PC-9 (cell line): ENCODE results near the gene SMAP2. TPM values are rescaled to one million over a fixed set of nuclear protein-coding genes. Genes with fewer than 3 reads are reported as not detected.

Experiments used
- BruUV-seq: library from RNA; stranded (reverse); fragments of 400-500 nt; replicated peaks from 2 replicates; lab custom pipeline; 2021; lab: Mats Ljungman, UMichigan
- CTCF ChIA-PET: fragments of 300-600 bp; sonication (Branson Sonifier 250); formaldehyde crosslinking; loops from one replicate; lab custom pipeline; 2022; ENCODE audit warnings: antibody characterized with exemption; lab: Charles Lee
- POLR2A ChIA-PET: fragments of 300-600 bp; sonication (Branson Sonifier 250); formaldehyde crosslinking; loops from one replicate; lab custom pipeline; 2022; ENCODE audit warnings: antibody characterized with exemption; ENCODE audit not compliant: unreplicated experiment; lab: Charles Lee
- DNase-seq, 2 experiments: peaks; one replicate each; pipeline versions ENCODE4 v3.0.0 to v3.0.0-alpha.2; 2015 to 2022; ENCODE audit warnings: mixed read lengths in 1 of 2
- H2AFZ ChIP-seq: fragments of 200-600 bp; sonication (generic); 2 replicates; pipeline ENCODE4 v1.8.1; 2017; ENCODE audit warnings: antibody characterized with exemption
- H3F3A ChIP-seq: fragments of 200-600 bp; sonication (generic); 2 replicates; pipeline ENCODE4 v1.8.1; 2017; ENCODE audit warnings: antibody characterized with exemption, mild to moderate bottlenecking, low read depth; ENCODE audit not compliant: insufficient read depth
- H3K27ac ChIP-seq: fragments of 200-600 bp; sonication (generic); 2 replicates; pipeline ENCODE4 v1.6.1; 2016; ENCODE audit warnings: mixed run types
- H3K27me3 ChIP-seq: fragments of 200-600 bp; sonication (generic); 2 replicates; pipeline ENCODE4 v1.6.1; 2016; ENCODE audit warnings: low read depth, mixed run types; ENCODE audit not compliant: insufficient read depth
- H3K36me3 ChIP-seq: fragments of 200-600 bp; sonication (generic); 2 replicates; pipeline ENCODE4 v1.6.1; 2016; ENCODE audit warnings: low read depth, mixed run types
- H3K4me1 ChIP-seq: fragments of 200-600 bp; sonication (generic); replicated peaks from 2 replicates; pipeline ENCODE4 v1.6.1; 2016; ENCODE audit warnings: mixed run types; ENCODE audit not compliant: insufficient read depth
- H3K4me2 ChIP-seq: fragments of 200-600 bp; sonication (generic); 2 replicates; pipeline ENCODE4 v1.6.1; 2017; ENCODE audit warnings: mixed run types
- H3K4me3 ChIP-seq: fragments of 200-600 bp; sonication (generic); 2 replicates; pipeline ENCODE4 v1.6.1; 2016; ENCODE audit warnings: mixed run types
- H3K79me2 ChIP-seq: fragments of 200-600 bp; sonication (generic); 2 replicates; pipeline ENCODE4 v1.6.1; 2017; ENCODE audit warnings: low read depth, mixed run types
- H3K9me2 ChIP-seq: fragments of 200-600 bp; sonication (generic); 2 replicates; pipeline ENCODE4 v1.8.1; 2017; ENCODE audit warnings: mild to moderate bottlenecking; ENCODE audit not compliant: insufficient read depth
- H3K9me3 ChIP-seq: fragments of 200-600 bp; sonication (generic); 2 replicates; pipeline ENCODE4 v1.8.1; 2016; ENCODE audit warnings: low read depth; ENCODE audit not compliant: insufficient read depth
- H4K20me1 ChIP-seq: fragments of 200-600 bp; sonication (generic); 2 replicates; pipeline ENCODE4 v1.8.1; 2017; ENCODE audit not compliant: insufficient read depth
- EZH2 ChIP-seq: fragments of 200-600 bp; sonication (generic); IDR thresholded peaks from 2 replicates; pipeline ENCODE4 v1.8.0; 2017; ENCODE audit warnings: antibody characterized with exemption, low read depth
- intact Hi-C: fragments of 100-400 bp; cut with micrococcal nuclease; formaldehyde crosslinking; loops from one replicate; pipeline ENCODE4 v1.10.0; 2022; ENCODE audit not compliant: unreplicated experiment
- total RNA-seq: library from RNA; stranded (reverse); gene quantifications from 2 replicates; pipeline ENCODE4 v1.2.3, GENCODE V29; 2021
- TF ChIP-seq, protein P1 (sequence below): fragments of 200-600 bp; sonication (generic); conservative IDR thresholded peaks from 2 replicates; pipeline ENCODE4 v1.6.1; 2017; ENCODE audit warnings: mixed run types, antibody characterized with exemption, mild to moderate bottlenecking, moderate library complexity

The SMAP2 gene
- total RNA-seq, 1 experiment from 2014 or later: 19.7 TPM

DNA sequence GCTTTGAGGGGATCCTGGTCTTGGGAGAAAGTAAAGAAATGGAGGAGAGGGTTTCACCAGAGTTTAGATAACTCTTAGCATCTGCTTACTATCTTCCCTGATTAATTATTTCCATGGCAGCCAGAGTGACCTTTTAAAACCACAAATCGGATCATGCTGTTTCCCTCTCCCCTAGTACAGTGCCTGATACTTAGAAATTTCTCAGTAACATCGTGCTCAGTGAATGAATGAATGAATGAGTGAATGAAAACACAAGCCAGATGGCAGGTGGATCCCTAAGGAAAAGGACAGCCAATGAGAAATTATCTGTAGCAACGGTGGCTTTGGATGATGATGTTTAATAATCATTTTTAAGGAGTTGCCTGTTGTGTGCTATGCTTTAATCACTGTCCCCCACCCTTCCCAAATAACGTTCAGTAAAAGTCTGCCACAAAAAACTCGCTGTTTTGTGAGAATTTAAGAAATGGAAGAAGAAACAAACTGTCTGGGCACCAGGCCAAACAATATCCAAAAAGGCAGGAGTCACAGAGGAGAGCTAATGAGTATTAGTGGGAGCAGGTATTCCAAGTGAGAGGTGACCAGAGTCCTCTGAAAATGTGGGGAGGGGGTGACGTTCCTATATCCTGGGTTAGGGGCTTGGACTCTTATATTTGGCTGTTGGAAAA, 737 bp upstream of the SMAP2 start:
- ChIA-PET POLR2A (interaction anchor here (1.3 kb wide), 1 partner anchor 14 kb away, joined by 7 read pairs; no protein-coding TSS in a partner anchor), CTCF (interaction anchor here (1.2 kb wide), 1 partner anchor 229 kb away, joined by 5 read pairs; no protein-coding TSS in a partner anchor)
- H3K9me2 ChIP-seq: no peaks in the 10 kb centered on the region
- intact Hi-C loops: no loop called here
- TF ChIP-seq, protein P1, sequence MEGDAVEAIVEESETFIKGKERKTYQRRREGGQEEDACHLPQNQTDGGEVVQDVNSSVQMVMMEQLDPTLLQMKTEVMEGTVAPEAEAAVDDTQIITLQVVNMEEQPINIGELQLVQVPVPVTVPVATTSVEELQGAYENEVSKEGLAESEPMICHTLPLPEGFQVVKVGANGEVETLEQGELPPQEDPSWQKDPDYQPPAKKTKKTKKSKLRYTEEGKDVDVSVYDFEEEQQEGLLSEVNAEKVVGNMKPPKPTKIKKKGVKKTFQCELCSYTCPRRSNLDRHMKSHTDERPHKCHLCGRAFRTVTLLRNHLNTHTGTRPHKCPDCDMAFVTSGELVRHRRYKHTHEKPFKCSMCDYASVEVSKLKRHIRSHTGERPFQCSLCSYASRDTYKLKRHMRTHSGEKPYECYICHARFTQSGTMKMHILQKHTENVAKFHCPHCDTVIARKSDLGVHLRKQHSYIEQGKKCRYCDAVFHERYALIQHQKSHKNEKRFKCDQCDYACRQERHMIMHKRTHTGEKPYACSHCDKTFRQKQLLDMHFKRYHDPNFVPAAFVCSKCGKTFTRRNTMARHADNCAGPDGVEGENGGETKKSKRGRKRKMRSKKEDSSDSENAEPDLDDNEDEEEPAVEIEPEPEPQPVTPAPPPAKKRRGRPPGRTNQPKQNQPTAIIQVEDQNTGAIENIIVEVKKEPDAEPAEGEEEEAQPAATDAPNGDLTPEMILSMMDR: no peak
- no peak for TF ChIP-seq EZH2
- peak overlapping the region; percentile 85 for H3K4me2 ChIP-seq
- H4K20me1 ChIP-seq: no peaks in the 10 kb centered on the region
- no TSS peak for BruUV-seq
- peaks cover 17% of the 10 kb centered on the region for H3K4me1 ChIP-seq
- no peak overlapping the region for H2AFZ ChIP-seq
- H3K9me3 ChIP-seq: no peaks in the 10 kb centered on the region
- DNase-seq: no peak
- H3K36me3 ChIP-seq: no peaks in the 10 kb centered on the region
- H3F3A ChIP-seq: peaks cover 13% of the 10 kb centered on the region; the same call in 1 of the 2 replicates
- peaks cover 10% of the 10 kb centered on the region; the same call in 1 of the 2 replicates for H3K79me2 ChIP-seq
- peak overlapping the region; percentile 94; the same call in 1 of the 2 replicates for H3K4me3 ChIP-seq
- H3K27me3 ChIP-seq: peaks cover 9% of the 10 kb centered on the region; the same call in 1 of the 2 replicates
- H3K27ac ChIP-seq: no peak overlapping the region

DNA sequence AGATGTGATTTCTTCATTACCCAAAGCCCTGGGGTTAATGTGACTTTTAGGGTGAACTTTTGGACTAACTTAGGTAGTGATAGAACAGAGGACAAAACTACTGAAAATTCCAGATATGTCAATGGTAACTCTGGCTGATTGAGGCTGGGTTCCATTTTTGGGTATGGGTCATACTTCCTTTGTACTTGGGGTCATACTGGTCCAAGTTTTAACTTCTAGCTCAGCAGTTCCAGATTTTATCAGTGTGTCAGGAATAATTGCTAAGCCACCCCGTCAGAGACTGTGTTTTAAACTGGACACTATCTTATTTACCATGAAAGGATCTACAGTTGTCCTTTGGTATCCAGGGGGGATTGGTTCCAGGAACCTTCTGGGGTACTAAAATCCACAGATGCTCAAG, 4.0 kb downstream of the SMAP2 start:
- no peak for DNase-seq
- Histone ChIP-seq H3K4me1 (peaks cover 17% of the 10 kb centered on the region), H3K9me2 (no peaks in the 10 kb centered on the region), H3K4me2 (no peak overlapping the region), H3K27me3 (no peaks in the 10 kb centered on the region), H3K9me3 (no peaks in the 10 kb centered on the region), H3K36me3 (no peaks in the 10 kb centered on the region), H4K20me1 (no peaks in the 10 kb centered on the region), H3K27ac (no peak overlapping the region), H2AFZ (no peak overlapping the region), H3K79me2 (peaks cover 24% of the 10 kb centered on the region; the same call in 1 of the 2 replicates), H3F3A (peaks cover 11% of the 10 kb centered on the region; the same call in 1 of the 2 replicates), H3K4me3 (no peak overlapping the region)
- POLR2A ChIA-PET: no interaction called here
- intact Hi-C loops: no loop called here
- CTCF ChIA-PET: no interaction called here
- TF ChIP-seq EZH2: no peak
- TF ChIP-seq, protein P1: no peak
- no TSS peak for BruUV-seq

DNA sequence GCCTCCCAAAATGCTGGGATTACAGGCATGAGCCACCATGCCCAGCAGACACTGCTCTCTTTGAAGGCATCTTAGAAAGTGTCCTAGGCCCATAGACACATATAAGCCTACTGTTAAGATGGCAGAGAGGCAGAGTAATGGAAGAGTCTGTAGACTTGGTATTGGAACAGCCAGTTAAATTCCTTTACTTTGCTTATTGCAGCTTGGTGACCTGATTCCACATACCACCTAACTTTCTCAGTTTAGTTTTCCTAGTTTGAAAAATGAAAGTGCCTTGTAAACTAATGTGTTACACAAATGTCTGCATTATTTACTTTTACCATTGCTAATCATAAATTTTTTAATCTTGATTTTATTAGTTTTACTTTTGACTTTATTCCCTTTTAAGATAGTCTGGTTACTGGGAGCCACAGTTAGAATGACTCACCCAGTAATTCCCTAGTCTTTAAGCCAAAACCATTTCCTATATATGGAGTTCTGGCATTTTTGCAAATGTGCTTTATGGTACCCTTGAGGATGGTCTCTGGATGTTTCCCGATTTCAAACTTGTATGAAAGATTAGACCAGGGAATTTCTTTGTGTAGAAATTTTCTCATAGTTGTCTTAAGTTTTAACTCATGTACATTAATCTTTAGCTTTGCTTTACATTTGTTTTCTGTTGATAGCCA, 6.4 kb downstream of the SMAP2 start:
- H3K79me2 ChIP-seq: peaks cover 26% of the 10 kb centered on the region; the same call in 1 of the 2 replicates
- no peaks in the 10 kb centered on the region for H3K36me3 ChIP-seq
- H3K4me1 ChIP-seq: peaks cover 9% of the 10 kb centered on the region
- CTCF ChIA-PET: no interaction called here
- H3K27ac ChIP-seq: no peak overlapping the region
- no peak overlapping the region for H2AFZ ChIP-seq
- H3K27me3 ChIP-seq: no peaks in the 10 kb centered on the region
- POLR2A ChIA-PET: interaction anchor here (0.6 kb wide), 1 partner anchor 70 kb away, joined by 12 read pairs; no protein-coding TSS in a partner anchor
- H4K20me1 ChIP-seq: no peaks in the 10 kb centered on the region
- H3K9me3 ChIP-seq: no peaks in the 10 kb centered on the region
- H3K4me2 ChIP-seq: no peak overlapping the region
- H3K9me2 ChIP-seq: no peaks in the 10 kb centered on the region
- H3F3A ChIP-seq: peaks cover 4% of the 10 kb centered on the region; the same call in 1 of the 2 replicates
- TF ChIP-seq EZH2: no peak
- TF ChIP-seq, protein P1: no peak
- H3K4me3 ChIP-seq: no peak overlapping the region
- intact Hi-C loops: no loop called here
- BruUV-seq: no TSS peak
- no peak for DNase-seq
